ENCODE data around the gene IFT80.

- no peak for TF ChIP-seq CTCF (conservative IDR thresholded peaks at IDR 0.05; ENCODE audit: low read depth, low read length)
- TF ChIP-seq EZH2 (IDR thresholded peaks at IDR 0.05; ENCODE audit: borderline replicate concordance, low read depth, low read length, poor library complexity, severe bottlenecking): no peak
Measured at GRCh38 chr3:160403796-160404470, 4.9 kb upstream of the IFT80 start.

All from A673 (cell line).